A549 (cell line): Measurements from ENCODE around the gene TBC1D20. TPM values are rescaled to one million over a fixed set of nuclear protein-coding genes. Genes with fewer than 3 reads are reported as not detected.

ENCODE experiments used
- ATAC-seq, 2 experiments: fragments of 200-7000 bp in 1 of 2; fragments of >200 bp in 1 of 2; cut with Nextera tagmentation in 1 of 2; cut with Tn5 transposase in 1 of 2; 3 replicates each; pipeline versions ENCODE4 v1.8.0 to v1.9.1; 2018 to 2020; ENCODE audit warnings: mild to moderate bottlenecking in 1 of 2, moderate library complexity in 1 of 2
- CTCF ChIA-PET: fragments of 300-600 bp; sonication (Branson Sonifier 250); formaldehyde crosslinking; extraction: SDS; loops from one replicate; lab custom pipeline; 2021; ENCODE audit warnings: antibody characterized with exemption, inconsistent platforms; lab: Yijun Ruan, JAX
- POLR2A ChIA-PET: fragments of 350-600 bp; formaldehyde crosslinking; extraction: SDS; loops from one replicate; lab custom pipeline; 2021; ENCODE audit warnings: antibody characterized with exemption, inconsistent platforms; lab: Yijun Ruan, JAX
- DNase-seq, 2 experiments: peaks; one replicate each; pipeline versions ENCODE4 v3.0.0 to v3.0.0-alpha.2; 2011 to 2016; ENCODE audit warnings: low read depth in 1 of 2, low spot score in 1 of 2
- FAIRE-seq: peaks from 2 replicates; lab custom pipeline; 2011; peaks lifted over from hg19 to GRCh38; lab: Jason Lieb, UNC
- H3K27ac ChIP-seq, 2 experiments: fragments of >200 bp; sonication (Bioruptor Twin); formaldehyde crosslinking; 3 replicates each; pipeline ENCODE4 v1.5.1; 2016 to 2017
- H3K4me1 ChIP-seq: fragments of >200 bp; sonication (Bioruptor Twin); formaldehyde crosslinking; 3 replicates; pipeline ENCODE4 v1.6.1; 2016
- H3K4me2 ChIP-seq: fragments of >200 bp; sonication (Bioruptor Twin); formaldehyde crosslinking; 3 replicates; pipeline ENCODE4 v1.6.1; 2016
- H3K4me3 ChIP-seq: fragments of >200 bp; sonication (Bioruptor Twin); formaldehyde crosslinking; 3 replicates; pipeline ENCODE4 v1.5.1; 2016
- H3K9me3 ChIP-seq: fragments of >200 bp; sonication (Bioruptor Twin); formaldehyde crosslinking; 3 replicates; pipeline ENCODE4 v1.6.1; 2016
- ATOH8 ChIP-seq: fragments of 250-450 bp; sonication (Bioruptor Pico); IDR thresholded peaks from 2 replicates; pipeline ENCODE4 v1.5.0; 2020; ENCODE audit warnings: low read depth, mild to moderate bottlenecking, moderate library complexity
- CBX8 ChIP-seq: fragments of 200-600 bp; sonication (generic); IDR thresholded peaks from 2 replicates; pipeline ENCODE4 v1.6.1; 2016
- CEBPB ChIP-seq, 2 experiments: fragments of >200 bp in 1 of 2; sonication (Bioruptor Twin) in 1 of 2; formaldehyde crosslinking in 1 of 2; IDR thresholded peaks; 2 replicates each; pipeline ENCODE4 v1.6.1; 2012 to 2016
- FOSL2 ChIP-seq, 2 experiments: fragments of 450-650 bp in 1 of 2; fragments of >200 bp in 1 of 2; sonication (Bioruptor Twin) in 1 of 2; formaldehyde crosslinking; IDR thresholded peaks; 2 replicates each; pipeline versions ENCODE4 v1.5.0 to v1.6.1; 2016 to 2020; ENCODE audit warnings: mild to moderate bottlenecking in 1 of 2, moderate library complexity in 1 of 2
- FOXS1 ChIP-seq: fragments of 250-450 bp; sonication (Bioruptor Pico); IDR thresholded peaks from 2 replicates; pipeline ENCODE4 v1.5.0; 2020; ENCODE audit warnings: mild to moderate bottlenecking, moderate library complexity
- HDAC2 ChIP-seq: fragments of 200-600 bp; sonication (generic); IDR thresholded peaks from 2 replicates; pipeline ENCODE4 v1.6.1; 2016
- HEYL ChIP-seq: fragments of 250-450 bp; sonication (Bioruptor Pico); IDR thresholded peaks from 2 replicates; pipeline ENCODE4 v1.8.0; 2021; ENCODE audit warnings: mild to moderate bottlenecking, moderate library complexity
- JUN ChIP-seq, 2 experiments: fragments of >200 bp; sonication (Bioruptor Twin); formaldehyde crosslinking; IDR thresholded peaks; 2 replicates in 1 of 2; 3 replicates in 1 of 2; pipeline ENCODE4 v1.6.1; 2016 to 2017
- KDM5A ChIP-seq: fragments of 200-600 bp; sonication (generic); IDR thresholded peaks from 2 replicates; pipeline ENCODE4 v1.6.1; 2016; ENCODE audit warnings: antibody characterized with exemption, mild to moderate bottlenecking
- MAFK ChIP-seq: fragments of 450-650 bp; IDR thresholded peaks from 2 replicates; pipeline ENCODE4 v1.6.1; 2014; ENCODE audit not compliant: partially characterized antibody
- MAZ ChIP-seq: fragments of 150-350 bp; IDR thresholded peaks from 2 replicates; pipeline ENCODE4 v1.6.1; 2014; ENCODE audit warnings: antibody characterized with exemption, low read depth, low read length, borderline replicate concordance
- PHF8 ChIP-seq: fragments of 200-600 bp; sonication (generic); IDR thresholded peaks from 2 replicates; pipeline ENCODE4 v1.6.1; 2016; ENCODE audit warnings: low read depth, mild to moderate bottlenecking, antibody characterized with exemption, moderate library complexity, borderline replicate concordance
- RARB ChIP-seq: fragments of 250-450 bp; sonication (Bioruptor Pico); IDR thresholded peaks from 2 replicates; pipeline ENCODE4 v1.8.0; 2021; ENCODE audit warnings: mild to moderate bottlenecking, moderate library complexity
- REST ChIP-seq: fragments of 200-600 bp; sonication (generic); IDR thresholded peaks from 2 replicates; pipeline ENCODE4 v1.6.1; 2016; ENCODE audit warnings: antibody characterized with exemption, mild to moderate bottlenecking, moderate library complexity
- RFX5 ChIP-seq: fragments of 450-650 bp; IDR thresholded peaks from 2 replicates; pipeline ENCODE4 v1.7.1; 2014; ENCODE audit warnings: antibody characterized with exemption, mild to moderate bottlenecking, moderate library complexity
- SREBF2 ChIP-seq: fragments of 450-650 bp; IDR thresholded peaks from 2 replicates; pipeline ENCODE4 v1.6.1; 2014; ENCODE audit warnings: mild to moderate bottlenecking, moderate library complexity
- ZFP36 ChIP-seq: fragments of 450-650 bp; IDR thresholded peaks from 2 replicates; pipeline ENCODE4 v1.6.1; 2014; ENCODE audit warnings: borderline replicate concordance; ENCODE audit not compliant: partially characterized antibody
- WGBS: methylation state at CpG from one replicate; pipeline ENCODE4 v1.1.6; 2017; ENCODE audit errors: missing lambda C conversion rate; 5-methylcytosine and 5-hydroxymethylcytosine counted together
- polyA plus RNA-seq, 4 experiments: library from polyadenylated mRNA; depleted of rRNA in 3 of 4; stranded (reverse); fragments of >200 nt; fragmentation: RNase III in 1 of 4; extraction: RNeasy Plus Mini Kit Qiagen cat#74134 plus additional on column Dnase treatment in 1 of 4; gene quantifications; 2 replicates in 3 of 4; 3 replicates in 1 of 4; pipeline ENCODE4 v1.2.3, GENCODE V29; 2011 to 2017
- TF ChIP-seq, protein P1 (sequence below): IDR thresholded peaks from 2 replicates; pipeline ENCODE4 v1.6.1; 2012
- TF ChIP-seq, protein P2 (sequence below): fragments of 150-350 bp; IDR thresholded peaks from 2 replicates; pipeline ENCODE4 v1.6.1; 2014; ENCODE audit warnings: low read depth, mild to moderate bottlenecking, low read length
- TF ChIP-seq, protein P3 (sequence below): IDR thresholded peaks from 2 replicates; pipeline ENCODE4 v1.6.1; 2012

The TBC1D20 gene
- polyA plus RNA-seq, 2 of the 4 experiments (the other 2 are of a cell fraction), result 28.0 to 43.4 TPM

DNA sequence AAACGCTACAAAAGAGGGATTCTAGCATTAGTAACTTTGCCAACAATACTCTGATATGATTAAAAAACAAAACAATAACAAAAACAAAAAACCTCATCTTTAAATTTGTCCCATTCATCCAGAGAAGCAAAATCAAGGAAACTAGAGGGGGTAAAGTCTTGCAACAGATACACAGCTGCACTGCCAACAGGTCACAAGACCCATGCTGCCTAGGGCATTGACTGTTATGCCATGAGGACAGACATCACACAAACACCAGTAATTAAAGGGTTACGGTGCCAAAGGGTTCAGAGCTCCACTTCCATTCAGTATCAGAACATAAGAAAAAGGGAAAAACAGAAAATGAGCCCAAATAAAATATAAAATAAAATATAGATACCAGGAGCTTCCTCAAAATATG, 1.6 kb downstream of the TBC1D20 start:
- DNase-seq (peak in 1 of 2 experiments; percentile 54), FAIRE-seq (no peak), ATAC-seq (no peak)
- H3K4me2 ChIP-seq, result peak overlapping the region; percentile 78
- peak overlapping the region; percentile 82 for H3K4me3 ChIP-seq
- CTCF ChIA-PET, result interaction anchor here (0.8 to 3.8 kb wide), 7 partner anchors 11 to 106 kb away, joined by 3 to 13 read pairs (median 4); no protein-coding TSS in a partner anchor
- H3K9me3 ChIP-seq, result no peaks in the 10 kb centered on the region
- TF ChIP-seq CEBPB (IDR thresholded peaks at IDR 0.05) (0 out of 4 replicates have a peak, but pooled peaks of 1 of the 2 experiments have one; percentile 14), MAFK (no peak)
- no peak overlapping the region for H3K27ac ChIP-seq
- POLR2A ChIA-PET, result interaction anchor here (0.8 to 1.4 kb wide), 3 partner anchors 53 to 136 kb away, joined by 3 to 4 read pairs (median 4); no protein-coding TSS in a partner anchor
- 68% methylated on average over 2 of the region's 2 CpGs for WGBS
- peaks cover 25% of the 10 kb centered on the region for H3K4me1 ChIP-seq

DNA sequence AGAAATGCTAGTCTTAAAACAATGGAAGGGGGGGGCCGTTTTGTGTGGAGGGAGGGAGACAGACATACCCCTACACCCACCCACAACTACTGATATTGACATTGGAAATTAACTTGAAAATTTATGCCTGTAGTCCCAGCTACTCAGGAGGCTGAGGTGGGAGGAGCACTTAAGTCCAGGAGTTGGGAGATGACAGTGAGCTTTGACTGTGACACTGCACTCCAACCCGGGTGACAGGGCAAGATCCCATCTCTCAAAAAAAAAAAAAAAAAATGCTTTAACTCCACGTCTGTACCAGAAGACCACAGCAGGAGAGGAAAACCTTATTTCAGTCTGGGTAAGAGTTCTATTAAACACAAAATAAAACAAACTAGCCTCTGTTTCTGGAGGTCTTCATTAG, 2.2 kb downstream of the TBC1D20 start:
- Histone ChIP-seq H3K4me1 (peaks cover 25% of the 10 kb centered on the region), H3K4me2 (peak overlapping the region; percentile 78), H3K27ac (no peak overlapping the region), H3K9me3 (no peaks in the 10 kb centered on the region), H3K4me3 (no peak overlapping the region; the same call in 2 of the 3 replicates)
- ChIA-PET POLR2A (interaction anchor here (0.8 kb wide), 1 partner anchor 136 kb away, joined by 3 read pairs; no protein-coding TSS in a partner anchor), CTCF (interaction anchor here (0.7 to 3.8 kb wide), 8 partner anchors 11 to 106 kb away, joined by 3 to 13 read pairs (median 4); no protein-coding TSS in a partner anchor)
- no peak for ATAC-seq
- no peak for FAIRE-seq
- TF ChIP-seq RARB (CRISPR knock-in tag), result no peak
- no peak for TF ChIP-seq FOSL2 (IDR thresholded peaks at IDR 0.05)
- TF ChIP-seq FOSL2 (CRISPR knock-in tag; IDR thresholded peaks at IDR 0.05), result no peak
- TF ChIP-seq, protein P1, sequence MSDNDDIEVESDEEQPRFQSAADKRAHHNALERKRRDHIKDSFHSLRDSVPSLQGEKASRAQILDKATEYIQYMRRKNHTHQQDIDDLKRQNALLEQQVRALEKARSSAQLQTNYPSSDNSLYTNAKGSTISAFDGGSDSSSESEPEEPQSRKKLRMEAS, result no peak
- TF ChIP-seq ZFP36, result no peak
- TF ChIP-seq, protein P2, sequence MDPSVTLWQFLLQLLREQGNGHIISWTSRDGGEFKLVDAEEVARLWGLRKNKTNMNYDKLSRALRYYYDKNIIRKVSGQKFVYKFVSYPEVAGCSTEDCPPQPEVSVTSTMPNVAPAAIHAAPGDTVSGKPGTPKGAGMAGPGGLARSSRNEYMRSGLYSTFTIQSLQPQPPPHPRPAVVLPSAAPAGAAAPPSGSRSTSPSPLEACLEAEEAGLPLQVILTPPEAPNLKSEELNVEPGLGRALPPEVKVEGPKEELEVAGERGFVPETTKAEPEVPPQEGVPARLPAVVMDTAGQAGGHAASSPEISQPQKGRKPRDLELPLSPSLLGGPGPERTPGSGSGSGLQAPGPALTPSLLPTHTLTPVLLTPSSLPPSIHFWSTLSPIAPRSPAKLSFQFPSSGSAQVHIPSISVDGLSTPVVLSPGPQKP, result no peak
- TF ChIP-seq RFX5, result no peak
- TF ChIP-seq CBX8, result no peak
- no peak for TF ChIP-seq JUN (IDR thresholded peaks at IDR 0.05)
- no peak for TF ChIP-seq HDAC2
- TF ChIP-seq MAZ, result no peak
- no peak for TF ChIP-seq FOXS1 (CRISPR knock-in tag)
- no peak for TF ChIP-seq HEYL
- TF ChIP-seq KDM5A, result no peak
- TF ChIP-seq, protein P3, sequence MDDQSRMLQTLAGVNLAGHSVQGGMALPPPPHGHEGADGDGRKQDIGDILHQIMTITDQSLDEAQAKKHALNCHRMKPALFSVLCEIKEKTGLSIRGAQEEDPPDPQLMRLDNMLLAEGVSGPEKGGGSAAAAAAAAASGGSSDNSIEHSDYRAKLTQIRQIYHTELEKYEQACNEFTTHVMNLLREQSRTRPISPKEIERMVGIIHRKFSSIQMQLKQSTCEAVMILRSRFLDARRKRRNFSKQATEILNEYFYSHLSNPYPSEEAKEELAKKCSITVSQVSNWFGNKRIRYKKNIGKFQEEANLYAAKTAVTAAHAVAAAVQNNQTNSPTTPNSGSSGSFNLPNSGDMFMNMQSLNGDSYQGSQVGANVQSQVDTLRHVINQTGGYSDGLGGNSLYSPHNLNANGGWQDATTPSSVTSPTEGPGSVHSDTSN, result no peak
- no peak for TF ChIP-seq REST
- TF ChIP-seq ATOH8 (CRISPR knock-in tag), result no peak
- no peak for TF ChIP-seq PHF8
- TF ChIP-seq SREBF2, result no peak
- 38% methylated on average over 3 of the region's 3 CpGs for WGBS
- DNase-seq, result no peak
